OCI-LY7 (cell line): ENCODE data around the gene SMAGP.

Source experiments
- EZH2phosphoT487 ChIP-seq: fragments of 200-600 bp; sonication (generic); IDR thresholded peaks from 2 replicates; pipeline ENCODE4 v1.6.1; 2018; ENCODE audit warnings: low read depth, borderline replicate concordance, mild to moderate bottlenecking, mixed run types, antibody characterized with exemption, low read length, moderate library complexity, mixed read lengths
- TF ChIP-seq, protein P1 (sequence below): fragments of 200-600 bp; sonication (generic); conservative IDR thresholded peaks from 2 replicates; pipeline ENCODE4 v1.5.1; 2014; ENCODE audit warnings: mild to moderate bottlenecking, antibody characterized with exemption, low read length, moderate library complexity, mixed read lengths

DNA sequence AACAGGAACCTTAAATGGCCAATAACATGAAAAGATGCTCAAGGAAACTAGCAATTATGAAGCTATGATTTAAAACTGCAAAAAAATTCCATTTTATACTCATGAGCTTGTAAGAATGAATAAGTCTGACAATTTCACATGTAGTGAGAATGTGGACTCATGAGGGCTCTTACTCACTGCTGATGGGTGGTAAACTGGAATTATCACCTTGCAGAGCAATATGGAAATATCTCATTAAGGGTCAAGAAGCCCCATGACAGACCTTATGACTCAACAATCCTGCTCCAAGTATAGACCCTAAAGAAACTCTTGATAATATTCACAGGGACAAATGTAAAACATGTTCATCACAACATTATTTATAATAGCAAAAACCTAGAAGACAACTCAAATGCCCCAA lies 23.5 kb upstream of the SMAGP start:
- TF ChIP-seq, protein P1, sequence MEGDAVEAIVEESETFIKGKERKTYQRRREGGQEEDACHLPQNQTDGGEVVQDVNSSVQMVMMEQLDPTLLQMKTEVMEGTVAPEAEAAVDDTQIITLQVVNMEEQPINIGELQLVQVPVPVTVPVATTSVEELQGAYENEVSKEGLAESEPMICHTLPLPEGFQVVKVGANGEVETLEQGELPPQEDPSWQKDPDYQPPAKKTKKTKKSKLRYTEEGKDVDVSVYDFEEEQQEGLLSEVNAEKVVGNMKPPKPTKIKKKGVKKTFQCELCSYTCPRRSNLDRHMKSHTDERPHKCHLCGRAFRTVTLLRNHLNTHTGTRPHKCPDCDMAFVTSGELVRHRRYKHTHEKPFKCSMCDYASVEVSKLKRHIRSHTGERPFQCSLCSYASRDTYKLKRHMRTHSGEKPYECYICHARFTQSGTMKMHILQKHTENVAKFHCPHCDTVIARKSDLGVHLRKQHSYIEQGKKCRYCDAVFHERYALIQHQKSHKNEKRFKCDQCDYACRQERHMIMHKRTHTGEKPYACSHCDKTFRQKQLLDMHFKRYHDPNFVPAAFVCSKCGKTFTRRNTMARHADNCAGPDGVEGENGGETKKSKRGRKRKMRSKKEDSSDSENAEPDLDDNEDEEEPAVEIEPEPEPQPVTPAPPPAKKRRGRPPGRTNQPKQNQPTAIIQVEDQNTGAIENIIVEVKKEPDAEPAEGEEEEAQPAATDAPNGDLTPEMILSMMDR: no peak
- TF ChIP-seq EZH2phosphoT487: no peak
